Thyroid gland (tissue), 4 donors: Measurements from ENCODE around the gene KRT10.

Experiments
- CTCF ChIP-seq, 6 experiments: fragments of 200-600 bp in 3 of 6; fragments of 450-650 bp in 3 of 6; sonication (generic) in 3 of 6; IDR thresholded peaks; one replicate each; pipeline ENCODE4 v1.5.1; 2016 to 2019; ENCODE audit warnings: antibody characterized with exemption in 6 of 6, mild to moderate bottlenecking in 2 of 6, inconsistent platforms in 1 of 6, moderate library complexity in 1 of 6
- POLR2A ChIP-seq, 2 donors: fragments of 450-650 bp; IDR thresholded peaks; one replicate each; pipeline ENCODE4 v1.6.1; 2017; ENCODE audit warnings: antibody characterized with exemption in 2 of 2, mild to moderate bottlenecking in 2 of 2, moderate library complexity in 1 of 2

DNA sequence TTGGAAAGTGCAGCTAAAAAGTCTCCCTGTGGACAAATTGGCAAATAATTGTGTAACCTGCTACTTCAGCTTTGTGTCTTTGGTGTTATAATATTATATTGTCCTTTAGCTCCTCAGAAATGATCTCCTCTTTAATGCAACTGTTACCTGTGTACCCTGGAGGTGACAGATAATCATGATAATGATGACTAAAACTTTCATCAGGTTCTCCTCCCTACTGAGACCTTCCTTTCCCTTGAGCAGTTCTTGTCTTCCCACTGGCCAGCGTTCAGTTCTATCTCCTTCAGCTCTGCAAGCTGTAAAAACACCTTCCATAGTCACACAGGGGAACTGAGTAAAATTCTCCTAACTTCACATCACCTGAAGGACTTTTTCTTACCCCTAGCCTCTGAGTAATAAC lies 29.9 kb upstream of the KRT10 start:
- TF ChIP-seq CTCF (IDR thresholded peaks at IDR 0.05) (no peak), POLR2A (IDR thresholded peaks at IDR 0.05) (no peak)
